Ramos (cell line): Measurements from ENCODE around the gene WT1.

Experiments used
- in situ Hi-C: fragments of 300-500 bp; cut with MboI; formaldehyde crosslinking; loops from one replicate; pipeline ENCODE4 v1.14.3; 2022; ENCODE audit warnings: low sequenced_read_pairs; ENCODE audit not compliant: unreplicated experiment

WT1 gene

DNA sequence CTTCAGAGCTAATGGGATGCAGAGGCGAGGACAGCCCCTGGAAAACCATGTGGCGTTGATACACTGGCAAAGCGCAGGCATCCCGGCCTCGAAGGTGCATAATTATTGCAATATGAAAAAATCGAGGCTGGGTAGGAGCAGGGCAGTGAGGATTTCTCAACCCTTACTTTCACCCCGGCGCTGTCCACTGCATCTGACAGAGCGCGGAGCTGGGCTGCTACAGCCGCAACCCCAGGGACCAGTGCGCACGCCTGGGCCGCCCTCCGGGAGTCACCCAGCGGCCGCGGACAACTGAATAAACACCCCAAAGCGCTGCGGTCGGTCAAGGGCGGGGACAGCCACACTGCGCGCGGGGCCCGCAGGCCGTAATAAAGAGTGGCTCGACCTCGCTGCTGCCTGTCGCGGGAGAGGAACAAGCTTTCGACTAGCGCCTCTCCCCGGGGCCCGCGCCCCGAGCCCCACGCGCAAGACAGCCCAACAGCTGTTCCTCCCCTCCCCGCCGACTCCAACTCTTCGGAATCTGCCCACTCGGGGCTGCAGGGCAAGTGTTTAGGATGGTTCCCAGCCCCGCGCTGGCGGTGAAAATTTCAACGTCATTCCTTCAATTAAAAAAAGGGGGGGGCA lies 3.6 kb upstream of the WT1 start:
- in situ Hi-C loops = no loop called here

DNA sequence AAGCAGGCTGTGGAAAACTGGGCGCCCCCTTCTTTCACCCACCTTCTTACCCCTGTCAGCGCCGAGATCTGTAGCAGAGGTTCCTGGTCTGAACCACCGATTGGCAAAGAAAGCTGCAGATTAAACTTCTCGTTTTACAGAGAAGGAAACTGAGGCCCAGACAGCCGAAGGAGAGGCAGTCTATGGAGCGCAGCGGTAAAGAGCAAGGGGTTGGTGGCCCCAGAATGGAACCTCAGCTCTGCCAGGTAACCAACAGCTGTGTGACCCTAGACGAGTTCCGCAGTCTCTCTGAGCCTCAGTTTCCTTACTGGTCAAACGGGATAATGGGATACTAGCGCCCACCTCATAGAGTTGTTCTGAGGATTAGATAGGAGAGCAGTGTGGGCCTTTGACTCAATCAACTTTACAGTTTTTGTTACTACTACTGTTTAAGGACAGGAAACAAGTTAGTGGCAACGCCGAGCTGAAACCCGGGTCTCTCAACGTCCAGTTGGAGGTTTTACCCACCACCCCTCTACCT lies 3.1 kb upstream of the WT1 start:
- in situ Hi-C loops = no loop called here

DNA sequence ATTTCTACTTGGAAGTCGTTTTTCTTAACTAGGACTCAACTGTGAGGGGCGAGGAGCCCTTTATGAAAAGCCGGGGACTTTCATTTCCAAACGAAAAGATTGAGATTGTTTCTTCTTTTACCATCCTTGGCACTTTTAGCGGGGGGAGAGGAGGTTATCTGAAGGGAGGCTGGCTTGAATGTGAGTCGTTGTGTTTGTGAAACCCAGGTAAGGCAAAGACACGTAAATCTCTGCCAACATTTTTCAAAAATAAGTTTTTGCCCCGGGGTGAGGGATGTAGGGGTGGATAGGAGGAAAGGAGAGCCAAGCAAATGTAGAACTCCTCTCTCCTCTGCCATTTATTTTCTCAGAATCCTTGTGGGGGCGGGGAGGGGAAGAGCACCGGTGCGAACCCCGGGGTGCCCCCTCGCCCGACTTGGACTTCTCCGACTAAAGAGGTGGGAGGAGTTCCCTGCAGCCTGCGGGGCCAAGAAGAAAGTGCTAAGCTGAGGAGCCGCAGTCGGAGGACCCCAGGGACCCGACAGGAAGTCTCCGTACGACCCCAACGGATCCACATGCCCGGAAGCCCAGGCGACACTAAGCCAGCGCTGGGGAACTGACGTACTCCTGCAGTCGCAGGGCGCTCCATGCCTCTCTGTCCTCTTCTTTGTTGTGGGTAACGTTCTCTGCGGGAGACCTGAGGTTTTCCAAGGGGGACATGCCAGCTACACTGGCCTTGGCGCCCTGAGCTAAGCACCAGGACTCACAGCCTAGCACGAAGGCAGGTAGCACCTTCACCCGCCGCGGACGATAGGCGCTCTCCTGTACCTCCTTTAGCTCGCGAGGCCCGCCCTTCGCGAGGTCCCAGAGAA lies 2.4 kb upstream of the WT1 start:
- in situ Hi-C loops = no loop called here

DNA sequence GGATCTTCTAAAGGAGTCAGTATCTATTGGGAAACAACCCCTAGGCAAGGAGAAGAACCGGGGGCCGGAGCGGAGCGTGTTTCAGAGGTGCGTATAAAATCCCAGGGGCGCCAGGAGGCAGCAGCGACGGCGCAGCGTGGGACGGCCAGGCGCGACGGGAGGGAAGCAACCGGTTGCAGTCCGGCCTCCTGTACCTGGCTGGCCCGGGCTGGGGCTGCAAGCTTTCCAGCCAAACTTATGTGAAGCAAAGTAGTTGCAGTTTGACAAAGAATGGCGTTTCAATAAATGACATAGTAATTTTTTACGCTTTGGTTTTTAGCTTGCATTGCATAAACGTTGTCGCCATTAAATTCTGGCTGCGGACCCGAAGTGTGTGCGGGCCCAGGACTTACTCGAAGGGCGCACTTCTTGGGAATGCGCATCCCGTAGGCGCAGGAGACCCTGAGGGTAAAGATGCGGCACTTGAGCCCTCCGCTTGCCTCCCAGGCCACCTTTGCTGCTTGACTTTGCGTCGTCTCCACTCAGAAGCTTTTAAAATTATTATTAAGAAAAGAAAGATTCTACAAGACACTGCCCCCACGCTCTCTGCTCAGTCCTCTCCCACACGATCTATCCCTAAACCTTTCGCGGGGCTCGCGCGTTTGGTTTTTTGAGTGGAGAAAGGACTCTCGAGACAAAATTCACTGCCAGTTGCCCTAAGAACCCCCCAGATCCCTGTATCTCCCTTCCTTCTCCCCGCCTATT lies 1.6 kb upstream of the WT1 start:
- in situ Hi-C loops = no loop called here

DNA sequence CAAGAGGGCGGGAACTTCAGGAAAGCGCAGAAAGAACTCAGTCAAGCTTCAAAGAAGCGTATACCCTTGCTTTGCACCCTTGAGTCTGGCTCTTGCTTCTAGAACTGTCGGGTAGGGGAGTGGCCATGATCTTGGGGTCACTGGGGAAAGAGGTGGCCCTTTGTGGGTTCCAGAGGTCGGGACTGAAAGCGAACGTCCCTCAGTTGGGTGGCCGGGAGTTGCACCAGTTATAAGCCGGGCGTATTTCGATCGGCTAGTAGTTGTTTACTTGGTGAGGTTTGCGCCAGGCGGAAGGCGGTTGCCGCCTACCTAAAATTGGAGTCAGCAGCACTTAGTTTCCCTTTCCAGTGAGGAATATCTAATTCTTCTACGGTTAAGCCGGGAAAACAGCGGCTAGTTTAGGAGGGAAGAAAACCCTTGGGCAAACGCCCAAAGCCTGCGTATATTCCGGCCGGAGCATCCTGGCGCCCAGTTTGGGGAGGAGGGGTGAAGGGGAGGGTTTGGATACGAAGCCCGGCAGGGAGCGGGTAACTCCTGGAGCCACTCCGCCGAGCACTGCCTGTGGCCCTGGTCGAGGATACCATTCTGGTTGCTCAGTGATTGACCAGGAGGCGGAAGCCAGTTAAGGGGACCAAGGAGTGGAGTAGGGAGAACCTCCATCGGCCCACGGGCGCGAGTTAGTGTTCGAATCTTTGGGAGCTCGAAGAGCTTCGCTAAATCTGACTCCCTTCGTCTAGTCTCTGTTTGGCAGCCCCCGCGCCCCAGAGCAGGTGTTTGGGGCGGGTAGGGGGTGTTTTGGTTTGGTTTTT lies 807 bp upstream of the WT1 start:
- in situ Hi-C loops = no loop called here

DNA sequence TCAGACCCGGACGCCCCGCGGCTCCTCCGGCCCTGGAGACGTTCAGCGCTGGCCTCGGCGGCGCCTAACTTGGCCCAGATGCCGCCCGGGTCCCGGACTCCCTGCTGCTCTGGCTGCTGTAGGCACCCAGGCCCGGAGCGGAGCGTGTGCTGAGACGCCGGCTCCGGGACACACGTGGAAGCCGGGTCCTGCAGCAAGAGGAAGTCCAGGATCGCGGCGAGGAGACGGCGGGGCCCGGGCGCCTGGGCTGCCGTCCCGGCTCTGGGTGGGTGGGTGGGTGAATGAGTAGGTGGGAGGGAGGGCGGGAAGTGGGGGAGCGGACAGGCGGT lies 223 bp downstream of the WT1 start:
- in situ Hi-C loops = no loop called here

DNA sequence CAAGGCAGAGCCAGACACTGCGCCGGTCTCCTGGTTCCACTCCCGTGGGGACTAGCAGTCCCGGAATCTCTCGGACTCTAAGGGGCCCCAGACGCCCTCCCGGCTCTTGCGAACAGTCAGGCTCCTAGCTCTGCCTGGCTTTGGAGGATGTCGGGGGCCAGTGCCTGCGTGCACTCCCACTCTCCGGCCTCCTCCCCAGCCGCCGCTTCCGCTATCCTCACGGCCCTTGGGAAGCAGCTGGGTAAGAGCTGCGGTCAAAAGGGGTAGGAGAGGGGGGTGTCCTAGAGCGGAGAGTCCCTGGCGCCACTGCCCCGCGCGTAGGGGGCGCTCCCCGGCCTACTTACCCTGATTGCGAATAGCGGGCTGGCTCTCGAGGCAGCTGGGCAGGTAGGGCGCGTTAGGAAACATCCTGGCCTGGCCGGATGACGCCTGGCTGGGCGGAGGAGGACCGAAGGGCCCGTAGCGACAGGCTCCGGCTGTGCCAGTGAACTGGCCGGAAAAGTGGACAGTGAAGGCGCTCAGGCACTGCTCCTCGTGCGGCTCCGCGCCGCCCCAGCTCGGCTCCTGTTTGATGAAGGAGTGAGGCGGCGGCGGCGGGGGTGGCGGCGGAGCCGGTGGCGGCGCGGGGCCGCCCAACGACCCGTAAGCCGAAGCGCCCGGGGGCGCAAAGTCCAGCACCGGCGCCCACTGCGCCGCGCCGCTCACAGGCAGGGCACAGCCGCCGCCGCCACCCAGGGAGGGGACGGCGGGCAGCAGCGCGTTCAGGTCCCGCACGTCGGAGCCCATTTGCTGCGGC lies 785 bp downstream of the WT1 start:
- in situ Hi-C loops = no loop called here

DNA sequence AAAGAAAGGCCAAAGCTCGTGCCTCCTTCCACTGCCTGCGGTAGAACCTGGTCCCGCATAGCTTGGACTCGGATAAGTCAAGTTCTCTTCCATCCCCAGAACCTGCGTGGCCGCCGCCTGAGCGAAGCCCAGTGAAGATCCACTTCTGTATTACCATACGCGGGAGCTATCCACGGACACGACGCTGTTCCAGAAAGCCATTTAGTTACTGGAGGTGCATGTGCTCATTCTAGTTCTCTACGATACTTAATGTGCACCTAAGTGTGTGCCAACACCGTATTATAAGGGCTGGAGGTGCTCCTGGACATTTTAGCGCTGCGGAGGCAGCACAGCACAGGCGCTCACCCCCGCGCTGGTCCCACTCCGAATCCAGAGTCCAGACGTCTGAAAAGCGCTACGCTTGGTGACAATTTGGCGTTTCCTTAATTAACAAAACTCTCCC lies 1.4 kb downstream of the WT1 start:
- in situ Hi-C loops = no loop called here

DNA sequence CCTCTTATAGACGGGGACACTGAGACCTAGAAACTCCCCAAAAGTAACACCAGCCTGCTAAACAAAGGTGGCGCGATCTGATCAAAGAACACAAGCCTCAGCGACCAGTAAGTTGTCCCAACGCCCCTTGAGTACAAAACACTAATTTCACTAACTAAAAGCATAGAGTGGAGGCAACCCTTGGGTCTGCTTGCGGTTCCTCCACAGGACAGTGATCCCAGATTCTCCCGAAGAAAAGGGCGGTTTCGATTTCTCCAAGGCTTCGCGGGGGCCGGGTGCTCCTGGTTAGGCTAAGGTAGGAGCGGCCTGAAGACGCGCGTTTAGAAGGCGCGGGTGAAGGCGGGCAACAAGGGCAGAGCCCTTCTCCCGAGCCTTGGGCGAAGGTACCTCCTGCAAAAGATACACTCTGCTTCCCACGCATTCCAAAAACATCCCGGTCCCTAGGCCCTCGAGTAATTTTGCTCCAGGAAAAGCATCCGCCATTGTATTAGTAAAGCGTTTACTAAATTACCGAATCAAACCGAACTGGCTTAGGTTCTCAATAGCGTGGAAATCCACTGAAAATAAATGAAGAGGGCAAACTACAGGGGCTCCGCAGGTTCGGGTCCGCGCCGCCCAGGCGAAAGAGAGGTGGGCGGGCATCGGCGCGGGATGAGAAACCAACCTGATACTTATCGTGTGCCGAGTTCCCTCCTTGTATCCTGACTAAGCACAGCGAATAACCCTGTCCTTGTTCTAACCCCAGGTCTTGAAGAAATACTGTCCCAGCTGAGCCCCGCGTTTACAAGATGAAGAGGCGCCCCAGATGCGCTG lies 2.0 kb downstream of the WT1 start:
- in situ Hi-C loops = no loop called here

DNA sequence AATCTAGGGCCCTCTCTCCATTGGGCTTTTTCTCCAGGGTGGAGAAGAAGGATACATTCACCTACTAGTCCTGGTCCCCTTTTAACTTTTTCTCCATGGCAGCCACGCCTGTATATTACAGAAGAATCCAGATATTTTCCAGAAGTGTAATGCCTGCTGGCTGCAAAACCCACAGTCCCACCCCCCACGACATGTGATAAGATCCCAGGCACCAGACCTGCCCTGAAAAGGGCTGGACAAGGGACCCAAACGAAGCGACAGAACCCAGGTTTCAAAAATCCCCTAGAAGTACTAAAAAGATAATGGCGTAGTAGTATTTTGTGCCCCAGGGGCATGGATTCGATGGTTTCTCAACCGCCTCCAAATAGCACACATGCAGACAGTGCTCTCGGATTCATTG lies 2.8 kb downstream of the WT1 start:
- in situ Hi-C loops = no loop called here

DNA sequence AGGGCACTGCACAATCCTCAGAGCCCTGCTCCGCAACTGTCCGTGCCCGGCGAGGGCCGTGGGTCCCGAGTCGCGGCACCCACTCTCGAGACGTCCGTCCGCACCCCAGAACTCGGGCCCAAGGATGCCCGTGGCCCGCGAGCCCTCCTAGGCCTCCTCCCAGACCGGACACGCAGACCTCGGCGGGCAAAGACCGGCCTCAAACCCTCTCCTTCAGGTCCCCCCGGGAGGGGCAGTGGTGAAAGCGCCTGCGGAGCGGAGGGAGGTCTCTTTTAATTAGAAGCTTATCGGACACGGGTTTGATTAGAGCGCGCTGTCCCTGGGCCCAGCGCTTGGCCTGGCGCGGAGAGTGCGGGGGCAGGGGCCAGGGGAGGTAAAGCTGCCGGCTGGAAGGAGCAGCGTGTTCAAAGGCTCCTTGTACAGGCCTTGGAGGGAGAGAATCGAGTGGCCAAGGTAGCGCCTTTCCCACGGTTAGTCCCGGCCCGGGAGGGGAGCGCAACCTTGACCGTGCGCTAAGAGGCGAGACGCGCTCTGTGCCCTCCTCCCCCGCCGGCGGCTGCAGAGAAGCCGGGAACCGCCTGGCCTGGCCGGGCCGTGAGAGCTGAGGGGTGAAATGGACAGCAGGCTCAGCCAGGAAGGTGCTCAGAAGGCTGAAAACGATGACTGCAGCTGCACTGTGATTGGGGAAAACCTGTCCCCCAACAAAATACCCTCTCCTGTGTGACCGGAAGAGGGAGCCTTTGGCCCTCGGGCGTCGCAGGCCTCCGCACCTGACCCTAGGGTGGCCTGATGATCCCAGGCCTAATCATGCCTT lies 4.6 kb downstream of the WT1 start:
- in situ Hi-C loops = no loop called here

DNA sequence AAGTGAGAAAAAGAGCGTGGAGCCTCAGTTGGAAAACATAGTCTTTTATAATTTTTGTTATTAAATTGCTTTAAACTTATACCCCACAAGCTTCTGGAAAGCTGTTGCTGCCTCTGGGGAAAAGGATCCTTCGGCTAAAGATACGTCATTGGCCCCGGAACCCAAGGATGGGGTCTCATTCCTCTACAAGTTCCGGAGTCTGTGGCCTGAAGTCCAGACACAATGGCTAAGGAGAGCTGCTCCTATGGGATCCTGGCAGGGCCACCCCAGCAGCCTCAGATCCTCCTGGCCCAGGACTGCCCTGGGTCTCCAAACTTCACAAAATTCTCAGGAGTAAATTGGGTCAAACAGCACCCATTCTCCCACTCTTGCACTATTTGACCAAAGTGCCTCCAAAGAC lies 5.9 kb downstream of the WT1 start:
- in situ Hi-C loops = no loop called here

DNA sequence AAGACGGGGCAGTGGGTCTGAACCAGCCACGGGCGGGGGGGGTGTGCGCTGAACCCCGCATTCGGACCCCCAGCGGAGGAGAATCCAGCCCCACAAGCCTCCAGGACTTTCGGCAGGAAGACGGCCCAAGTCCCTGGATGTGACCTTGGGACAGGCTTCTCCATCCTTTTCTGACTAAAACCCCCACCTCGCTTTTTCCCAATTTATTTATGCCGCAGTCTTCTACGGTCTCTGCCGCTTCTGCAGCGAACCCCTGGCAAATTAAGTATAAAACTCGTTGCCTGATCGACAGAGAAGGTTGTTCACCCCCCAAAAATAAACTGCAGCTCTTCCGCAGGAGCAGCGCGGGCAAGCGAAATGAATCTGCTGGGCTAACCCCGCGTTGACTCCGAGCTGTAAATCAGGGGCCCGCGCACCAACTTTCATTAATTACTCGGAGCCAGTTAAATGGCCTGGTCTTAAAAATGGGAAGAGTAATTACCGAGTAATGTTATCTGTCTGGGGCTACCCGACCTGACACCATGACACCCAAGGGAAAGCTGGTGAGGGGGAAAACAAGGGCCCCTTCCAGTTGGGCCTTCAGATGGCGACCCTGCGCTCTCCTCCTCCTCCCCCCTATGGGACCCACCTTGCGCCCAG lies 6.6 kb downstream of the WT1 start:
- in situ Hi-C loops = no loop called here

DNA sequence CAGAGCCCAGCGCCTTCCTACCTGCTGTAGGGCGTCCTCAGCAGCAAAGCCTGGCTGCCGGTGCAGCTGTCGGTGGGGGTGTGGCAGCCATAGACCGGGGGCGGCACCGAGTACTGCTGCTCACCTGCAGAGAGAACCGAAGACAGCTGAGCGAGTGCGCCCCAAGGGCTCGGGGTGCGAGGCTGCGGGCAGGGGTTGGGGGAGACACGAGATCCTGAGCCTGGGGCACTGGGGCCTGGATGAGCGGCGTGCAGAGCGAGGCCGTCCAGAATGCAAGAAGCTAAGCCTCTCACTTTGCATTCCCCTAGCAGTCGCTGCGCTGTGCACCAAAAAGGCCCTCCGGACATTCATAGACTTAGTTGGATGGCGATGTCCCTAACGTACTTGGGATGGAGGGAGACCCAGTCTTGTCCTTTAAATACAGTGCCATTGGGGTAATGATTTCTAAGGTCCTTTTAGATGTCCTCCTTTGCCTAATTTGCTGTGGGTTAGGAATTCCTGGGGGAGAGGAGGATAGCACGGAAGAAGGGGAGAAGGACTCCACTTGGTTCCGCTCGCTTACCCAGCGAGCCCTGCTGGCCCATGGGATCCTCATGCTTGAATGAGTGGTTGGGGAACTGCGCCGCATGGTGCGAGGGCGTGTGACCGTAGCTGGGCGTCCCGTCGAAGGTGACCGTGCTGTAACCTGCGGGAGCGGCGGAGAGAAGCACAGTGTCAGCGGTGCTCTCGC lies 7.2 kb downstream of the WT1 start:
- in situ Hi-C loops = no loop called here

DNA sequence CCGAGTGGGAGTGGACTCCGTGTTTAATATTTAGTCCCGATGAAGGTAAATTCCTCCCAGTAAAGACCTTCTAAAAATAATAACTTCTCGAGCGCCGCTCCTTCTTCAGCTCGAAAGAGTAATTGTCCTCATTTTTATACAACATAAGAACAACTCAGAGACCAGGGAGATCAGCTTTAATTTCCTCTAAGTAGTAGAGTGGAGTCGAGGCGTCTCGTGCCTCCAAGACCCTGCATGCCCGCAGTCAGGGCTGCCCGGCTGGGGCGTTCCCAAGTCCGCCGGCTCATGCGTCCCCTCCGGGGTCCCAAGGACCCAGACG lies 7.8 kb downstream of the WT1 start:
- in situ Hi-C loops = no loop called here

DNA sequence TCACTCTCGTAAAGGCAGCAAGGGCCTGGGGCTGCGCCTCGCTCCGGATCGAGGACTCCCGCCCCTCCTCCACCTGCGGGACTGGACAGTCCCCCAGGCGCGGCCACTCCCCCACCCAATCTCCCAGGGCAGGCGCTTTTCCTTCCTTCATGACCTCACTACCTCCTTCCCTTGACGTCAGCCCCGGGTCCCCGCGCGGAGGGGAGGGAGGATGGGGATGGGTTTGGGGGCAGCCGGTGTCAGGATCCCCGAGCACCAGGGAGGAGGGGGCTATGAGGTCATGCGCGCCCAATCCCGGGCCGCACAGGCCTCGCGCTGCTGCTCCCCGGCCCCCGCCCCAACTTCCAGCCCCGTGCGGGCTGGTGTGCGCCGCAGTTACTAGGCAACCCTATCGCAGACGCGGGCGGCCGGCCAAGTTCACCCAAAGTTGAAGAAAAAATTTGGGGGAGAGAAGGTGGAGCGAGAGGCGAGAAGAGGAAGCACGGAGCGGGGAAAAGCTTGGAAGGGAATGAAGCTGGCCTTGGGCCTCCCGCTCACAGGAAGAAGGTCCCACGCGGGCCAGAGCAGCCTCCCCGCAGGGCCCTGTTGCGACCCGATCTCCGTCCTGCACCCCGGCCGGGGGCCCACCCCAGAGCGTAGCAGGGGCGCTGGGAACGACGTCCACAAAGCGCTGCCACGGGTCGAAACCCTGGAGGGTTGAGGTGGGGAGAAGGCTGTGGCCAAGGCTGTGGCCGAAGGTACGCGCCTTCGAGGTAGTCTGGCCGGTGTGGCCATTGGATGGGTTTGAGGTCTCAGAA lies 8.3 kb downstream of the WT1 start:
- in situ Hi-C loops = no loop called here
